Measurements from ENCODE around the gene CHST15. TPM values are rescaled to one million over a fixed set of nuclear protein-coding genes. Genes with fewer than 3 reads are reported as not detected.
"Not testable (repeated sequence)": the region's sequence is repeated elsewhere in the genome, so short reads cannot be mapped to it uniquely, and the experiment has no call there.

Gene CHST15
- total RNA-seq, 6 donors from 2014 or later, result 16.1 to 54.5 (median 27.3) TPM

- ATAC-seq (ENCODE audit: low FRiP score in 2 of 2) (no peak), DNase-seq (no peak)
- Histone ChIP-seq H3K36me3 (no peaks in the 10 kb centered on the region), H3K4me3 (no peak overlapping the region), H3K27ac (no peak overlapping the region), H3K27me3 (no peaks in the 10 kb centered on the region), H3K9me3 (no peaks in the 10 kb centered on the region), H3K4me1 (peaks cover 17 to 21% (median 18%) of the 10 kb centered on the region in 4 donors)
- 91 to 95% methylated on average over 9 of the region's 9 CpGs for WGBS, 2 donors
- TF ChIP-seq POLR2AphosphoS5 (IDR thresholded peaks at IDR 0.05) (no peak), POLR2A (IDR thresholded peaks at IDR 0.05) (no peak), CTCF (IDR thresholded peaks at IDR 0.05) (no peak), EP300 (IDR thresholded peaks at IDR 0.05) (no peak)
These were observed 10.7 kb upstream of the CHST15 start for GRCh38 chr10:124104011-124104627.

DNA sequence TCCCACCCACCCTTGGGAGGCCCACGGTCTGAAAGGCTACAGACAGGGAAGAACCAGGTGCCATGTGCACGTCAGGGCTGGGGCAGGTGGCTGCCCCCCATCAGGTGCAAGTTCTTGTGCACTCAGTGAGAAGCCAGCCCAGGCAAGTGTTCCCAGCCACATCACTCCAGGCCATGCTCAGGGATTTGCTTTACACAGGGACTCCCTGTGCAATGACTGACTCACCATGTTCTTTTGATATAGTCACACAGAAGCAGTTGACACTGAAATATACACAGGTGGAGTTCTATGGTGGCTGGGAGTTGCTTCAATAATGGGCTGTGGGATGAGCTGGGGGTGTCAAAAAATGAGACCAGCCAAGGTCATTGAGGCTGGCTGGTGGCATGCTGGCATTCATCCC lies 8.0 kb upstream of the CHST15 start:
- Histone ChIP-seq H3K9me3 (peaks cover 0 to 3% (median 2%) of the 10 kb centered on the region in 4 donors), H3K36me3 (no peaks in the 10 kb centered on the region), H3K4me1 (peaks cover 10 to 13% (median 12%) of the 10 kb centered on the region in 4 donors), H3K4me3 (no peak overlapping the region), H3K27ac (no peak overlapping the region), H3K27me3 (no peaks in the 10 kb centered on the region)
- 94 to 100% methylated on average over 2 of the region's 2 CpGs for whole genome bisulfite sequencing, 2 donors
- DNase-seq, result no peak
- TF ChIP-seq CTCF (IDR thresholded peaks at IDR 0.05), result no peak
- no peak for TF ChIP-seq EP300 (IDR thresholded peaks at IDR 0.05)
- TF ChIP-seq POLR2AphosphoS5 (IDR thresholded peaks at IDR 0.05), result no peak
- TF ChIP-seq POLR2A (IDR thresholded peaks at IDR 0.05), result no peak
- ATAC-seq (ENCODE audit: low FRiP score in 2 of 2), result no peak

DNA sequence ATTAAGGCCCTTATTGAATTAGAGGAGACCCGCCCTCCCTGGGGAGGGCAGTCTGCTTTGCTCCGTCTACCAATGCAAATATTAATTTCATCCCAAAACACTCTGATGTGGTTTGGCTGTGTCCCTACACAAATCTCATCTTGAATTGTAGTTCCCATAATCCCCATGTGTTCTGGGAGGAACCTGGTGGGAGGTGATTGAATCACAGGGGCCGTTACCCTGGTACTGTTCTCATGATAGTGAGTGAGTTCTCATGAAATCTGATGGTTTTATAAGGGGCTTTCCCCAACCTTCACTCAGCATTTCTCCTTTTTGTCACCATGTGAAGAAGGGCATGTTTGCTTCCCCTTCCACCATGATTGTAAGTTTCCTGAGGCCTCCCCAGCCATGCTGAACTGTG lies 7.3 kb upstream of the CHST15 start:
- H3K9me3 ChIP-seq; H3K4me3 ChIP-seq; H3K27ac ChIP-seq; H3K27me3 ChIP-seq; H3K4me1 ChIP-seq; DNase-seq; ATAC-seq (ENCODE audit: low FRiP score in 2 of 2); H3K36me3 ChIP-seq: not testable (repeated sequence)
- WGBS, 2 donors, result 90 to 92% methylated on average over 3 of the region's 3 CpGs

GRCh38 chr10:124100124-124100523 lies 6.7 kb upstream of the CHST15 start:
- peaks cover 0 to 1% (median under 1%) of the 10 kb centered on the region in 4 donors for H3K4me1 ChIP-seq
- DNase-seq (no peak), ATAC-seq (ENCODE audit: low FRiP score in 2 of 2) (no peak)
- 94 to 100% methylated on average over 5 of the region's 5 CpGs for WGBS, 2 donors
- TF ChIP-seq EP300 (IDR thresholded peaks at IDR 0.05) (no peak), POLR2A (IDR thresholded peaks at IDR 0.05) (no peak)
- no peak overlapping the region for H3K4me3 ChIP-seq
- H3K9me3 ChIP-seq, result peaks cover 0 to 6% (median 2%) of the 10 kb centered on the region in 4 donors
- H3K36me3 ChIP-seq, result no peaks in the 10 kb centered on the region
- H3K27ac ChIP-seq, result no peak overlapping the region
- no peaks in the 10 kb centered on the region for H3K27me3 ChIP-seq

GRCh38 chr10:124099604-124100003 lies 6.2 kb upstream of the CHST15 start:
- H3K4me1 ChIP-seq, result peaks cover 3 to 6% (median 4%) of the 10 kb centered on the region in 4 donors

More at GRCh38 chr10:124099604-124100003, 6.2 kb upstream of the CHST15 start:
- DNase-seq (no peak), ATAC-seq (ENCODE audit: low FRiP score in 2 of 2) (no peak)
- 58 to 64% methylated on average over 4 of the region's 4 CpGs for WGBS, 2 donors
- Histone ChIP-seq H3K27ac (no peak overlapping the region), H3K27me3 (no peaks in the 10 kb centered on the region), H3K9me3 (peaks cover 0 to 6% (median 2%) of the 10 kb centered on the region in 4 donors), H3K4me3 (no peak overlapping the region), H3K36me3 (no peaks in the 10 kb centered on the region)
- TF ChIP-seq POLR2AphosphoS5 (IDR thresholded peaks at IDR 0.05), result no peak
- no peak for TF ChIP-seq EP300 (IDR thresholded peaks at IDR 0.05)
- no peak for TF ChIP-seq CTCF (IDR thresholded peaks at IDR 0.05)
- no peak for TF ChIP-seq POLR2A (IDR thresholded peaks at IDR 0.05)
